Activated CD4-positive, alpha-beta T cell treated with anti-CD3 and anti-CD28 coated beads, Interleukin-2, amount 50 U/mL, for 1 hour (primary cell): ENCODE measurements around the gene SLC25A47.
"Not testable (repeated sequence)": the region's sequence is repeated elsewhere in the genome, so short reads cannot be mapped to it uniquely, and the experiment has no call there.

Source experiments
- DNase-seq: peaks from one replicate; pipeline ENCODE4 v3.0.0-alpha.2; 2020

SLC25A47 gene

GRCh38 chr14:100323121-100323941, at the start of gene SLC25A47:
Gene SLC25A47 (plus strand): TSS chr14:100323339. CDS start chr14:100323415, 76 bp downstream.
- DNase-seq = no peak

DNA sequence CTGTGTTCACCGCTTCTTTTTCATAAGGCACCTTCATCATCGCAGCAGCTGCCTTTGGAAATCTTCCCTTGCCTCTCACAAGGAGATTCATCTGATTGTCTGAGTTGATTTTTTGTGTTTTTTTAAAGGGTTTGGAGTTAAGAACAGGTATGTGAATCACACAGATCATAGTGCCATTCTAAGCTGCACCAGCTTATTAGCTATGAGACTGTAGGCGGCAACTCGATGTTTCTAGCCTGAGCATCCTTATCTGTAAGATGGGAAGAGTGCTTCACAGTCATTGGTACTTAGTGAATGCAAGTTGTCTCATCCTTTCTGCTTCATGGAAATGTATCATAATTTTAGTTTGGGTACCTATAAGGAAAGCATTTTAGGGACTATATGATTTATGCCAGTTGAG, 48.9 kb upstream of the SLC25A47 start:
- no peak for DNase-seq

DNA sequence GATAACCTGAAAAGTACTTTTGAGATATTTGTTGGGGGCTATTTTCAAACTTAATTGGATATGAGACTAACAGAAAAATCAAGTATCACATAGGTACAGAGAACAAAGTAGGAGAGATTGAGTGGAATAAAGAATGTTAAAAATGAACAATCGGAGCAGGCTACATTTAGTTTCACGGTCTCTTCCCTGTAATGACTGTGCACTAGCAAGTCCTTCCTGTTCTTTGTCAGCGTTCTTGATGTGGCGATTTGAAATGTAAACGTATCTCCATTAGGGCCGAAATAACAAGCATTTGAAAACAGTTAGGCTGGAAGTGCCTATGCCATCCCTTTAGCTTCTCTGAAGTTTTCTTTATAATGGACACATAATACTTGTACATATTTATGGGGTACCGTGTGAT, 47.9 kb upstream of the SLC25A47 start:
- no peak for DNase-seq

DNA sequence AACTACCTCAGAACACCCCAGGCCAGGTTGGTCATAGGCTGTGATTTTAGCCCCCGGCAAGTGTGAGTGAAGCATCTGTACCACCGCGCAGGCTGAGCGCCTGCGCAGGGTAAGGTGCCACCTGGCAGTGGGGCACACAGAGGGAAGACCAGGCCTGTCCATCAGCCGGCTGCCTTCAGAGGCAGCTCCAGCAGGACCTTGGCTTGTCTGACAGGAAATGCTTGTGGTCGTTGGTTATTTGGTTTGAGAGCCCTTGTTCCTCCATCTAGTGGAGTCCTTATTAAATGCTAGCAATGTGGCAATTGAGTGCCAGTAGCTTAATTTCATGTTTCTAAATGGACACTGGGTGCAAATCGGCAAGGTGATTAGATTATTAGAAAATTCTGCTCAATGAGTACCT, 44.4 kb upstream of the SLC25A47 start:
- no peak for DNase-seq

- no peak for DNase-seq
Observed at GRCh38 chr14:100279133-100279532, 44.0 kb upstream of the SLC25A47 start.

GRCh38 chr14:100279563-100279962, 43.6 kb upstream of the SLC25A47 start:
- DNase-seq = no peak

DNA sequence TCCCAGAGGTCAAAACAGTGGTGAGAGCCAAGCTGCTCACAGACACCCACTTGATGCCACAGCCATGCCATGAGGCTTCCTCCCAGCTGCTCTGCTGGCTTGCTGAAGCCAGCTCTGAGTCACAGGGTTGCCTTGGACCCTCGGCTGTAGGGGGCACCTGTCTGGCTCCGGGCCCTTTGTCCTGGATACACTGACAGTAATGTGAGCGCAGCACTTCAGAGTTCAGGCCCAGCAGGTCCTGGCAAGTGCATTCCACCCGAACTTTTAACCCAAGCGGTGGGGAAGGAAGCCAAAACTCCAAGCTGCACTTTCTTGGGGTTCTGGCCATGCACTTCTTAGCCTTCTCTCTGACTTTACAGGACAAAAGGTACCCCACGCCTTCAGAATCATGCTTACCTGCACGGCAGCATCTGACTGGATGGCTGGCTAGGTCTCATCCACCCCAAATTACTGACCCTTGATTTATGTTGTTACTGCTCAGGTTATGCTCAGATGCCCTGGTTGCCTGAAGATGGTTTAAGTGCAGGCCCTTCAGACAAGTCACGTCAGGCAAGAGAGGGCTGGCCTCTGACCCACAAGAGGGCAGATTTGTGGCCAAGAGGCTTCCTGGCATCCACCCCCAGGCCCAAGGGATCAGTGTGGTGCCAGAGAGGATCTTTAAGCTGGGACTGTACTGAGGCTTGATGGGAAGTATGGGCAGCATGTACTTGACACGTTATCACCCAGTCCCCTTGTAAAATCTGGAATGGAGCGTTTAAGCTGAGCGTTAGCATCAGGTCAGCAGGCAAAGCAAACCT, 41.7 kb upstream of the SLC25A47 start:
- DNase-seq = no peak

- DNase-seq = no peak
Observed at GRCh38 chr14:100282083-100282350, 41.1 kb upstream of the SLC25A47 start.

DNA sequence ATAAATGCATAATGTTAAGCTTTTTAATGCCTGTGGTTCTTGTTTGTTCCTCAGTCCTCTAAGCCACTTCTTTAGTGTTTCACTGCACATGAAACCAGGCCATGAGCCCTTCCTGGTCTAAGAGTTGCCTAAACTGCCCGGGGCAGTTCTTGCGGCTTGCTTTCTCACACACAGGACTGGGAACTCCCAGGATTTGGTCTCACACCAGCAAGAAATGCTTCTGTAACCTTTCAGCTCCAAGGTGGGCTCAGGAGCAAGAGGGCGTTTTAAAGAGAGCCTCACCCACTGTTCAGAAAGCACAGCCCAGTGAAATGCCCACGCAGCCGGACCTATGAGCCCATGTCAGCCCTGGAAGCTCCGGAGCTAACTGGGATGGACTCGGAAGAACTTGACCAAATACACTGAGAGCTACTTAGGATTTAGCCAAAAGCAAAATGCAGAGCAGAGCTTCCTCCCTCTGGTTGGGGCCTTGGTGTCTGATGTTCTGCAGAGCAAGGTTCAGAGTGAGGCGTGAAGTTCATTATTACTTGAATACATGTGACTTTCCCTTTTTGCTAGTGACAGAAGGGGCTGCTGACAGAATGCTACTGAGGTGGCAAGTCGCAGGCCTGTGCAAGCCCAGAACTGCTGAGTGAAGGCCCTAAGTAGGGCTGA, 40.2 kb upstream of the SLC25A47 start:
- no peak for DNase-seq

DNA sequence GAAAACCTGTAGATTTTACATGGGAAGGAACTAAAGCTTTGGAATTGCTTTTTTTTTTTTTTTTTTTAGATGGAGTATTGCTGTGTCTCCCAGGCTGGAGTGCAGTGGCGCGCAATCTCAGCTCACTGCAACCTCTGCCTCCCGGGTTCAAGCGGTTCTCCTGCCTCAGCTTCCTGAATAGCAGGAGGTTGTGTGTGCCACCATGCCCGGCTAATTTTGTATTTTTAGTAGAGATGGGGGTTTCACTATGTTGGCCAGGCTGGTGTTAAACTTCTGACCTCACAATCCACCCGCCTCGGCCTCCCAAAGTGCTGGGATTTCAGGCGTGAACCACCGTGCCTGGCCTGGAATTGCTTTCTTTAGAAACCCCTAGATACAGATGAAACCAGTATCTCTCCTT, 39.7 kb upstream of the SLC25A47 start:
- not testable (repeated sequence) for DNase-seq

DNA sequence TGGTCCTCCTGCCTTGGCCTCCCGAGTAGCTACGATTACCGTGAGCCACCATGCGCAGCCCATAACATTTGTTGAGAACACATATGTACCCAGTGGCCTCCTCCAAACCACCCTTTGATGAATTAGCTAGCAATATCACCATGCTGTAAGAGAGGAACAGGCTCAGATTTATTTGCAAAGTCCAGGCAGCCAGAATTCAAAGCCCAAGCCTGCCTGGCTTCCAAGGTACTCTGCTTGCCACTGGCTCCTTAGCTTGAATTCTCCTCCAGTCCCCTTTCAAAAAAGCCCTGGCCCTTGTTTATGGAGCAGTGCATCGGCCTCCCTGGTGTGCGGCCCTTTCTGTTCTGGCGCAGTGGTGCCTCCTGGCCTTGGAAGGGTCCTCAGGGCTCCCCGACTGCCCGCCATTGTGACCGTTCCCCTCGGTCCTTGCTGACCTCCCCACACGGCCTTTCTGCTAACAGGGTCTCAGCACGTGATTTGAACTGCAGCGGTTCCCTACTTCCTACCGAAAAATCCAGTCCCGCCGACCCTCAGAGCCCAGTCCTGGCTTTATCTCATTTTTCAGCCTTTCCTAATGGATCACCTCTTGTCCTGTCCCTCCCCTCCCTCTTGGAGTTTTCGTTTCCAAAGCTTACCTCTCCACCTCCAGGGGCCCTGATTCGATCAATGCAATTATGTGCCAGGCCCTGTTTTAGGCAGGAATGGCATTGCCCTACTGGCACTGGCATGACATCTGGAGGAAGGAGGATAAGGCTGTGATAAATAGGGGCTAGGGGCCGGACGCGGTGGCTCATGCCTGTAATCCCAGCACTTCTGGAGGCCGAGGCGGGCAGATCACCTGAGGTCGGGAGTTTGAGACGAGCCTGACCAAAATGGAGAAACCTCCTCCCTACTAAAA, 38.9 kb upstream of the SLC25A47 start:
- DNase-seq = no peak

- DNase-seq = peak; percentile 73
Observed at GRCh38 chr14:100285021-100285912, 37.9 kb upstream of the SLC25A47 start.

DNA sequence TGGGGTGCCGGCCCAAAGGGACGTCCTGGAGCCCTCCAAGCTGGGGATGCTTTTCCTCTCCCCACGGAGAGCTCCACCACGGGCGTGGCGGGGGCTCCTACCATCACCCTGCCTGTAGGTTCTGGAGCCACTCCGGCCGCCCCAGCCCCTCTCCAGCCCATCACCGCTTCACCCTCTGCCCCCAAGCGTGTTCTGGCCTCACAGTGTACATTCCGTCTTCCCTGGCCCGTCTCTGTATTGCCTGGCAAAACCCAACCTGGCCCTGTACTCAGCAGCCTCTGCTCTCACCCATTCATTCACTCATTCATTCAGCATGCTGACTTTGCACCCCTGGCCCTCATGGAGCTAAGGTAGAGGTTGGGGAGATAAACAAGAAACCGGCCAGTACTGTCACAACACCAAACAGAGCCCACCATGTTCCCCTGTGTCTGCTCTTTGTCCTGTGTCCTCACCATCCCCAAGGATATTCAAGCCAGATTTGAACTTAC, 37.2 kb upstream of the SLC25A47 start:
- DNase-seq = no peak

DNA sequence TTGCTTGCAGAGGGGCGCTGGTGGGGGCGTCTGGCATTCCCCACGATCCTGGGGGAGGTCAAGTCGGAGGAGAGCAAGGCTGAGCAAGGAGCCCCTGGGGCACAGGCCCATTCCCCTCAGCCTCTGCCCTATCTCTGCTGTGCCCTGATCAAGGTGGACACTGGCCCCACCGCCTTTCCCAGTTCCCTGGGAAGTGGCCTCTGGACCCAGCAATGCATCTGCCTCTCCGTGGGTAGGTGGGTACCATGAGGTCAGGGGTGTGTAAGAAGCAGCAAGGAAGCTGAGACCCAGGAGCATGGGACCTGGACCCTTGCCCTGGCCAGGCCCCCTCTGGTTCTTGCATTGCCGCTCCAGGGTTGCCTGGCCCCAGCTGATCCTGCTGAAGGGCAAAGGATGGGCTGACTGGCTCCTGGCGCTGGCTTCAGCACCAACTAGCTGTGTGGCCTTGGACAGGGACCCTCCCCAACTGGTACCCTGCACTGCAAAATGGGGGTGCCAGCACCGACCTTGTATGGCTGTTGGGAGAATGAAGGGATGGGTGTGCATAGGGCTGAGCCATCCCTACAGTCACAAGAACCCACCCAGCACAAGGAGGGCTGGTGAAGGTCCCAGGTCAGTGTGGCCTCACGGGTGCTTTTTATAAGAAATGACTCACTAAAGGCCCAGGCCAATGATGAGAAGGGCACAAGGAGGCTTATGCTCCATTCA, 36.5 kb upstream of the SLC25A47 start:
- no peak for DNase-seq

- DNase-seq = no peak
Observed at GRCh38 chr14:100287202-100287997, 35.7 kb upstream of the SLC25A47 start.

- not testable (repeated sequence) for DNase-seq
Observed at GRCh38 chr14:100287998-100288295, 35.2 kb upstream of the SLC25A47 start.

- no peak for DNase-seq
Observed at GRCh38 chr14:100288382-100289185, 34.6 kb upstream of the SLC25A47 start.

- DNase-seq = no peak
Observed at GRCh38 chr14:100289916-100290606, 33.1 kb upstream of the SLC25A47 start.
